LoVo (cell line): ENCODE measurements around the gene ZNF839.
"Not testable (repeated sequence)": the region's sequence is repeated elsewhere in the genome, so short reads cannot be mapped to it uniquely, and the experiment has no call there.

ENCODE experiments used
- DNase-seq: peaks from one replicate; pipeline ENCODE4 v3.0.0-alpha.2; 2016; ENCODE audit warnings: low spot score

Gene ZNF839

DNA sequence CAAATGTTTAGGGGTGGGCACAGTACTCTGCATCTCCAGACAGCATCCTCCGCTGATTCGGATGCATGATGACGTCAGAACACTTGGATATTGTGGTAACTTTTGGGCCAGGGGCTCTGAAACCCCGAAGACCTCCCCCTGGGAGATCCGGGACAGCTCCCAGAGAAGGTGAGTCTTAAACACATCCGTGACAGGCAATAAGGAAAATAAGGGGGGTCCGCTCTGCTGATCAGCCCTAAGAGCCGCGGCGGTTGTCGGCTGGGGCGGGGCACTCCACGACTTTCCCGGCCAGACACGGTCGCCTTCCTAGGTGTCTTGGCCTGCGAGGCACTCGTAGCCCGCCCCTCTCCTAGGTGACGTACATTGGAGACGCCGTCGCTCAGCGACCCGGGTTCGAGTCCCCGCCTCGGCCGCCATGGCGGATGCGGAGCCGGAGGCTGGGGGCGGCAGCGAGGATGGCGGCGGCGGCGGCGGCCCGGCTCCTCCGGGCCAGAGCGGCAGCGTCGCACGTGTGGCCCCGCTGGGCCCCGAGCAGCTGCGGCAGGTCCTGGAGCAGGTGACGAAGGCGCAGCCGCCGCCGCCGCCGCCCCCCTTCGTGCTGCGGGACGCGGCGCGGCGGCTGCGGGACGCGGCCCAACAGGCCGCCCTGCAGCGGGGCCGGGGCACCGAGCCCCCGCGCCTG lies at the start of gene ZNF839:
ZNF839 (plus strand) TSS at position 396 of the 682 bp plus-strand sequence; CDS start at position 416, 20 bp downstream.
- peak; percentile 92 for DNase-seq

DNA sequence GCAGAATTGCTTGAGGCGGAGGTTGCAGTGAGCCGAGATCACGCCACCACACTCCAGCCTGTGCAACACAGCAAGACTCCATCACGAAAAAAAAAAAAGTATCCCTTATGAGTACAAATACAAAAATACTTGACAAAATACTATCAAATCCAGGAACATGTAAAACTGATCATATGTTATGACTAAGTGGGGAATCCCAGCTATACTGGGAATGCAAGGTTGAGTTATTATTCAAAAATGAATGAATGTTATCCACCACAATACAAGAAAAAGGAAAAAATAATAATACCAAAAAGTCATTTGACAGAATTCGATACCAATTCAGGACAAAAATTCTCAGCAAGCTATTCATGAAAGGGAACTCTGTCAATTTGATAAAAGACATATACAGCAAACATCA lies 47.2 kb upstream of the ZNF839 start:
- no peak for DNase-seq

DNA sequence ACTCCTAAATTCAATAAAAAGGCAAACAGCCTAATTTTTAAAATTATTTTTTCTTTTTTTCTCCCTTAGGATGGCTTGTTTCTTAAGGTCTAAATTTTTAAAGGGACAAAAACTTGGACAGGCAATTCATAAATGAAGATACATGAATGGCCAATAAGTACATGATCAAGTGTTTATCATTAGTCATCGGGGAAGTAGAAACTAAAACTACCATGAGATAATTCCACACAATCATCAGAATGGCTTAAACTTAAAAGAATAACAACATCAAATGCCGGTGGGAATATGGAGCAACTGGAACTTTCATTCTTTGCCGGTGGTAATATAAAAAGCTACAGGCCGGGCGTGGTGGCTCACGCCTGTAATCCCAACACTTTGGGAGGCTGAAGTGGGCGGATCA lies 43.7 kb upstream of the ZNF839 start:
- no peak for DNase-seq

DNA sequence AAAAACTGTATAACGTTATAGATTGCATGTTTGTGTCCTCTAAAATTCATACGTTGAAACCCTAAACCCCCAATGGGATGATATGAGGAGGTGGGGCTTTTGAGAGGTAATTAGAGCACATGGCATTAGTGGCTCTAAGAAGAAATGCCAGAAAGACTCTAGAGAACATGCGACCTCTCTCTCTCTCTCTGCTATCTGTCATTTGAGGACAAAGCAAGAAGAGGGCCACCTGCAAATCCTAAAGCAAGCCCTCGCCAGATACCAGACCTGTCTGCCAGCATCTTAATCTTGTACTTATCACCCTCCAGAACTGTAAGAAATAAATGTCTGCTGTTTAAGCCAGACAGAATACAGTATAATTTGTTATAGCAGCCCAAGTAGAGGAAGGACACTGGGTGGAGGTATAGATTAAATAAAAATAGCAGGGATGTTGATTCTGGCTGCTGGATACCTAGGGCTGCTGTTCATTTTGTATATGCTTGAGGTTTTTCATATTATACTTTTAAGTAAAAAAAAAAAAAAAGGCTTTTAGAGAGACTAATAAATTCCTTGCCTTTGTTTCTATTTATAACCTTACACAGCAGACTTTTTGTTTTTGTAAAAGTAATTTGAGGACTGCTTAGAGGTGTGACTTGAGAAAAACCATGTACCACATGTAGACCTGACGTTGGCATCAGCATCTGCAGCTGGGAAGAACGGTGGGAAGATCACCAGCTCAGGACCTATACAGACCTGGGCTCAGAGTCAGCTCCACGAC lies 41.5 kb upstream of the ZNF839 start:
- no peak for DNase-seq

DNA sequence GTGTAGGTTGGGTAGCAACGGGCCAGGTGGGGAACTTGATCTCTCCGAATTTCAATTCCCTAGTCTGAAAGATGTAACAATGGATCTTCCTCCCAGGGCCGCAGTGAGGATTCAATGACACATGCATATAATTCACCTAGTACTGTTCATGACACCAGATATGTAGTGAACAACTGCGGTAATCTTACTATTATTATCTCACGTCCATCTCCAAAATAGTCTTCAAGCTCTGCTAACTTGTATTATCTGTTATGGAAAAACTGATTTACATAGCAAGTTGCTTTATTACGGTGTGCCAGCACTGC lies 41.0 kb upstream of the ZNF839 start:
- no peak for DNase-seq

DNA sequence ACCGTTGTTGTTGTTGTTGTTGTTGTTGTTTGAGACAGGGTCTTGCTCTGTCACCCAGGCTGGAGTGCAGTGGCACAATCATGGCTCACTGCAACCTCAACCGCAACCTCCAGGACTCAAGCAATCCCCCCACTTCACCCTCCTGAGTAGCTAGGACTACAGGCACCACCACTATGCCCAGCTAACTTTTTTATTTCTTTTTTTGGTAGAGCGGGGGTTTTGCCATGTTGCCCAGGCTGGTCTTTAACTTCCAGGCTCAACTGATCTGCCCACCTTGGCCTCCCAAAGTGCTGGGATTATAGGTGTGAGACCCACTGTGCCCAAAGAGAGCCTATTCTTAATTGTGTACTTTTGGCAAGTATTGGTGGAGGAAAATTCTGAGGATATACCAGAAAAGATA lies 40.3 kb upstream of the ZNF839 start:
- no peak for DNase-seq

DNA sequence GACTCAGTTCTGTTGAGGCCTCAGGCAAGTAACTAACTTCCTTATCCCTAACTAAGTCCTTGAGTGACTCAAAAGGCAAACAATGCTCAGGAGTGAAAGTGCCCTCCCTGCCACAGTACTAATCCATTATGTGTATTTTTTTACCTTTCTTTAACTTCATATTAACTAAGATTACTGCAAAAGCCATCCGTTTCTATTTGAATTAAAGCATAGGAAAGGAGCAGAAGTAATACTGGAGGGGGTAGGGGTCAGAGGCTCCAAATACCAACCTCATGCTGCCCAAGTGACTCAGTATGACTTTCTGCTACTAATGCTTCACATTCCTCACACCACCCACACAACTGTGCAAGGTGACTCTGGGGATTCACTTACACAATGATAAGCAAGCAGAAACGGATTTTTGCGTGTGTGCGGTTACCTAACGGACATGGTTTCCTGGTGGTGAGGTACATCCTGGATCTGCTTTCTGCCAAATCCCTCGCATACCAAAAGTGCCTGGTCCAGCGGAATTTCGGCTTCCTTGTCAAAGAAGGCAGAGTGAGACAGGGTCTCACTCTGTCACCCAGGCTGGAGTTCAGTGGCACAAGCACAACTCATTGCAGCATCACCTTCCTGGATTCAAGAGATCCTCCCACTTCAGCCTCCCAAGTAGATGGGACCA lies 39.7 kb upstream of the ZNF839 start:
- peak; percentile 14 for DNase-seq

DNA sequence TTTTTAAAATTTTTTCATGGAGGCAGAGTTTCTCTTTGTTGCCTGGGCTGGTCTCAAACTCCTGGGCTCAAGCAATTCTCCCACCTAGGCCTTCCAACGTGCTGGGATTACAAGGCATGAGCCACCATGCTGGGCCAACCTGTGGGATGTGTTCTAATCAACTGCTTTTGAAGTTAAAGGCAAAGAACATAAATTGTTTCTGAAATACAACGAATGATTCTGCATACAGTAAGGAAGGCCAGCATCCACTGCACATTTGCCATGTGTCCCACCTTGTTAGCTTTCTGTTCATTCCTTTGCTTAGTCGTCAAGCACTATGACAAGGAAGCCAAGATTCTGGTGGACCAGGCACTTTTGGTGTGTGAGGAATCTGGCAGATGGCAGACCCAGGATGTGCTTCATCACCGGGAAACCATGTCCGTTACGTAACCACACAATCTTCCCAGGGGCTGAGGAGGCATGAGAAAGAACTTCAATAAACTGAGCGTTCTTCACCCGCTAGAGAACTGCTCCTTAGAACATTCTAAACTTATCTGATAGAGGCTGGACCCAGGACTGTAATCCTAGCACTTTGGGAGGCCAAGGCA lies 39.1 kb upstream of the ZNF839 start:
- no peak for DNase-seq

DNA sequence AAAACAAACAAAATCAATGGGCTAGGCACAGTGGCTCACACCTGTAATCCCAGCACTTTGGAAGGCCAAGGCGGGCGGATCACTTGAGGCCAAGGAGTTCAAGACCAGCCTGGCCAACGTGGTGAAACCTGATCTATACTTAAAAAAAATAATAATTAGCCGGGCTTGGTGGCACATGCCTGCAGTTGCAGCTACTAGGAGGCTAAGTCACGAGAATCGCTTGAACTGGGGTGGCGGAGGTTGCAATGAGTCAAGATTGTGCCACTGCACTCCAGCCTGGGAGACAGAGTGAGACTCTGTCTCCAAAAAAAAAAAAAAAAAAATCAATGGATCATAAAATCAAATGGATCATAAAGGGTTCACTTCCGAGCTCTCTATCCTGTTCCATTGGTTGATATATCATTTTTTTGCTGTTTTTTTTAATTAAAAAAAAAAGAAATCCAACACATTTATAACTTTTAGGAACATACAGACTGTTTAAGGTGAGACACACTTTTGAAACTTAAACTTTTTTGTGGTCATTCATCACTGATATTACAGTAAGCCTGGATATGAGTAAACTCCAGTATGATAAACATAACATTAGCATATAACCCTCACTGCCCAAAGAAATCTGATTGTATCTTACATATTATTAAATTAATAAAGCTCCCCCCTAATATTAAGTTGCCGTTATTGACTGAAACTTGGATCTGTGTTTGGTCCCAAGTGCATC lies 36.6 kb upstream of the ZNF839 start:
- DNase-seq: no peak

DNA sequence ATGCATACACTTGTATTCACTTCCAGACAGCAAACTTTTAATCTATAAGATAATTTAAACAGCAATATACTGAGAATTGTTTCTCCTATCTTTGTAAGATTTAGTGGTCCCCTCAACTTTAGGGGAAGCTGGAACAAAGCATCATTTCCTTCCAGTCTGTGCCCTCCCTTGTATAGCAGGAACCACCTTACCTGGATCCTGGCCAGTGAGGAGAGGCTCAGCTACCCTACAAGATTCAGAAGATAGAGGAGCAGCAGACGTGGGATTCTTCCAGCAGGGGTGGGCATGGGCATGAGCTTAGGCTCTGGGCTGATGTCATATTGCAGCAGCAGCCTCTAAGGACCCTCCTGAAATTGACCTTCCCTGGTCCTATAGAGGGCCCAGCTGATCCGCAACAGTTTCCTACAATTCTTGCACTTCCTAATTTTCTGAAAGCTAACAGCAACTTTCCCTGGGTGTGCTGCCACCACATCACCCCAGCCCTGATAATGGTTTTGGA lies 35.9 kb upstream of the ZNF839 start:
- DNase-seq: no peak

DNA sequence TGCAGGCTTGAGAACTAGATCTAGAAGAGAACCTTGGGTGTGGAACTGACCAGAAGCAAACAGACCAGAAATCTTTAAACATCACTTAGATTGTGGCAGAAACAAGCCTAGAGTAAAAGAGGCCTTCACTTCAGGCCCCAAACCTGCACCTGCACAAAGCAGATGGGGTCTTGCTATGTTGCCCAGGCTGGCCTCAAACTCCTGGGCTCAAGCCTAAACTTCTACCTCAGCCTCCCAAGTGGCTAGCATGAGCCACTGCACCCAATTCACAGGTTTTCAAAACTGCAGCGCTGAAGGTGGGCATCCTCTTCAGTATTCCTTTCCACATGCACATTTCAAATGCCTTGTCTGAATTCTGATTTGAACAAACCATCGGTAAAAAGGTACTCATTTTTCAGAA lies 34.4 kb upstream of the ZNF839 start:
- no peak for DNase-seq

DNA sequence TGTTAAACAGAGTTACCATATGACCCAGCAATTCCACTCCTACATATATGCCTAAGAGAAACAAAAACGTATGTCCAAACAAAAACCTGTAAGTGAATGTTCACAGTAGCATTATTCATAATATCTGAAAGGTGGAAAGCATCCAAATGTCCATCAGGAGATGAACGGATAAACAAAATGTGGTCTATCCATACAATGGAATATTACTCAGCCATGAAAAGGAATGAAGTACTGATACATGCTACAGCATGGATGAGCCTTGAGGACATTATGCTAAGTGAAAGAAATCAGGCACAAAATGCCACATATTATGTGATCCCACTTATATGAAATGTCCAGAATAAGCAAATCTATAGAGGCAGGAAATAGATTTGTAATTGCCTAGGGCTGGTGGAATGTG lies 31.4 kb upstream of the ZNF839 start:
- no peak for DNase-seq

DNA sequence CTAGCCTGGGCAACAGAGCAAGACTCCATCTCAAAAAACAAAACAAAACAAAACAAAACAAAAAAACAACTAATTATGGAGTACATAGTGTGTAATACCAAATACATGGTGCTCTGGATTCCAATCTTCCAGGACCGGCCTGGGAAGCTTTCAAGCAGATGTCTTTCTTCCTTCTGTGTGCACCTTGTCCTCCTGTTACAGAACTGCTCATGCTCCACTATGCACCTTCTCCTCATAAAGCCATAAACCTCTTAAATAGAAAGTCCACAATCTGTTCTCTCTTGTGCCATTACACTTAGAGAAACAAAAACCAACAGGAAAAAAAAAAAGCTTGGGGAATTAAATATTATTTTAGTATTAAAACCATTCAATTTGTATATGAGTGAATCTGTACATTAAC lies 27.1 kb upstream of the ZNF839 start:
- DNase-seq: no peak

DNA sequence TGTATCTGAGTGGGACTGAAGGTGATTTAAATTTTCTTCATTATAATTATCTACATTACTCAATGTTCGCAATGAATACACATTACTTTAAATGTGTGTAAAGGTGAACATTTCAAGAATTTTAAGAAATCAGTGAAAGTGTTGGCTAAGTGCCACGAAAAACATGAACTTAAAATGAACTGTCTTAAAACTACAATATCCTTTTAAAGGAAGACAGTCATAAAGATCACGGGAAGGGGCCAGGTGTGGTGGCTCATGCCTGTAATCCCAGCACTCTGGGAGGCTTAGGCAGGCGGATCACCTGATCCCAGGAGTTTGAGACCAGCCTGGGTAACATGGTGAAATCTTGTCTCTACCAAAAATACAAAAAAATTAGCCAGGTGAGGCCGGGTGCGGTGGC lies 25.8 kb upstream of the ZNF839 start:
- DNase-seq: no peak

DNA sequence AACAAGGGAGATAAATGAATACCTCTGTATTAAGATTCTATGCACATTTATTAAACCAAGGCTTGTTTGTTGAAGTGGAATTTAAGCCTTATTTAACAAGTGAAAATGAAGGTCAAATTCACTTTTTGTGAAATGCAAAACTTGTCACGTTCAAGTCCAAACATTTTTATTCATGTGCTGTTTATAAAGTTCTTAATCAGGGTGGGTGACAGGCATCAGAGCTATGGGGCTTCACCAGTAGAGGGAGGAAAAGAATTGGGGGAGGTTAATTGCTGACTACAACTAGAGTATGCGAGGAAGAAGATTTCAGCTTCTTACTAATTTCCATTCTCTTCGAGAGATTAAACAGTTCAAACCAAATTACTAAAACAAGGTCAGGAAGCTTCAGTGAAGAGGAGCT lies 24.3 kb upstream of the ZNF839 start:
- DNase-seq: no peak

DNA sequence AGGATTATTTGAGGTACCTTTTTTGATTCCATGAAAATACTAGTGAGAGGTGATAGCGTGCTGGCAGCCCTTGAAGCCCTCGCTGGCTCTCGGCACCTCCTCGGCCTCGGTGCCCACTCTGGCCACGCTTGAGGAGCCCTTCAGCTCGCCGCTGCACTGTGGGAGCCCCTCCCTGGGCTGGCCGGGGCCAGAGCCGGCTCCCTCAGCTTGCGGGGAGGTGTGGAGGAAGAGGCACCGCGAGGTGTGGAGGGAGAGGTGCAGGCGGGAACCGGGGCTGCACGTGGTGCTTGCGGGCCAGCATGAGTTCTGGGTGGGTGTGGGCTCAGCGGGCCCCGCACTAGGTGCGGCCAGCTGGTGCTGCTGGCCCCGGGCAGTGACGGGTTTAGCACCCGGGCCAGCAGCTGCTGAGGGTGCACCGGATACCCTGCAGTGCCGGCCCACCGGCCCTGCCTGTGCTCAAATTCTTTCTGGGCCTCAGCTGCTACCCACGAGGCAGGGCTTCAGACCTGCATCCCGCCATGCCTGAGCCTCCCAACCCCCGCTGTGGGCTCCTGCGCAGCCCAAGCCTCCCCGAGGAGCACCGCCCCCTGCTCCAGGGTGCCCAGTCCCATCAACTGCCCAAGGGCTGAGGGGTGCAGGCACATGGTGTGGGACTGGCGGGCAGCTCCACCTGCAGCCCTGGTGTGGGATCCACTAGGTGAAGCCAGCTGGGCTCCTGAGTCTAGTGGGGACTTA lies 21.9 kb upstream of the ZNF839 start:
- DNase-seq: no peak

DNA sequence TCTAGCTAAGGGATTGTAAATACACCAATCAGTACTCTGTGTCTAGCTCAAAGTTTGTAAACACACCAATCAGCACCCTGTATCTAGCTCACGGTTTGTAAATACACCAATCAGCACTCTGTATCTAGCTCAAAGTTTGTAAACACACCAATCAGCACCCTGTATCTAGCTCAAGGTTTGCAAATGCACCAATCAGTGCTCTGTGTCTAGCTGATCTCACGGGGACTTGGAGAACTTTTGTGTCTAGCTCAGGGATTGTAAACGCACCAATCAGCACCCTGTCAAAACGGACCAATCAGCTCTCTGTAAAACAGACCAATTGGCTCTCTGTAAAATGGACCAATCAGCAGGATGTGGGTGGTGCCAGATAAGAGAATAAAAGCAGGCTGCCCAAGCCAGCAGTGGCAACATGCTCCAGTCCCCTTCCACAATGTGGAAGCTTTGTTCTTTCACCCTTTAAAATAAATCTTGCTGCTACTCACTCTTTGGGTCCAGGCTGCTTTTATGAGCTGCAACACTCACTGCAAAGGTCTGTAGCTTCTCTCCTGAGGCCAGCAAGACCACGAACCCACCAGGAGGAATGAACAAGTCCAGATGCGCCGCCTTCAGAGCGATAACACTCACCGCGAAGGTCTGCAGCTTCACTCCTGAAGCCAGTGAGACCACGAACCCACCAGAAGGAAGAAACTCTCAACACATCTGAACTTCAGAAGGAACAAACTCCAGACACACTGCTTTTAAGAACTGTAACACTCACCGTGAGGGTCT lies 21.1 kb upstream of the ZNF839 start:
- DNase-seq: not testable (repeated sequence)

DNA sequence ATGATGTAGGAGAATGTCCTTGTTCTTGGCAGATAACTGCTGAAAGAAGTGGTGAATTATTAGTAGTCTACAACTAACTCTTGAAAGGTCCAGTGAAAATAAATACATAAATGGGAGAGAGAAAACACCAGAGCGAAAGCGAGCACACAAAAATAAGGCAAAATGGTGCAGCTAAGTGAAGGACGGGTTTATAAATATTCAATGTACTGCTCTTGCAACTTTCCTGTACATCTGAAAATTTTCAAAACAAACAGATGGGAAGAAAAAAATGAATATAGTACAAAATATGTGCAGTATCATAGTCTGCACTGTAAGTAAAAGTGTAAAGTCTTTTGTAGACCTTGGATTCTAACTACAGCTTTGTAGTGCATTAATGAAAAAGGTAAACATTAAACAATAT lies 15.9 kb upstream of the ZNF839 start:
- DNase-seq: no peak

DNA sequence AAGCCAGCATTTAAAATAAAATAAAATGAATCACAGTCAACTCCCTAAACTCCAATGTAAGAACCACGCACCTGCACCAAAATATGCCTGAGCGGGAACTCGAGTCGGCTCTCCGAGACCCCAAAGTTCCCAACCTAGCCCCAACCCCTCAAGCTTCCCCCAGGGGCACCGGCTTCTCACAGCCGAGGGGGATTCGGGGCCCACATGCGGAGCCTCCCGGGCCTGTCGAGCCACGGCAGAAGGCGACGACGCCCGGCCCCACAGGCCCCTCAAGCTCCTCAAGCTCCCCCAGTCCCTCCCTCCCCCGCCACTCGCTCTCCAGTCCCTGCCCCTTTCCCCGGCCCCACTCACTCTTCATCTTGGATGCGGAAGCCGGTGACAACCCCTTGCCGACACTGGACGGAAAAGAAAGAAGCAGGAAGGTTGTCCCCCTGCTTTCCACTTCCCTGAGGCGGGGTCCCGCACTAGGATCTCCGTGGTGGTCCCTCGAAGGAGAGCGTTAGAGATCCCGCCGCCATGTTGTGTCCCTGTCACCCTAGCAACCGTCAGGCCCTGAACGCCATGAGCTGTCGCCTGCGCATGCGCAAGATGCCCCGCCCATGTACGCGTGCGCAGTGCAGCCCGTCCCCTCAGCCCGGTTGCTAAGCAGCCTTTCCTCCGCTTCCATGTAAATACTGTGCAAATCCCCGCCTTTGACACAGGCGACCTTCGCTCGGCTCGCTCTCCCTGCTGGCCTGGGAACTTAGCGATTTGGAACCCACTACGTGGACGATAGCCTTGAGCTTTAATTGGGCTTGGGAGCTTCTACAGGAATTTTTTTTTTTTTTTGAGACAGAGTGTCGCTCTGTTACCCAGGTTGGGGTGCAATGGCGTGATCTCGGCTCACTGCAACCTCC lies 14.7 kb upstream of the ZNF839 start, which contains the start of gene MOK:
MOK (minus strand) TSS at position 554 of the 896 bp plus-strand sequence; CDS start at position 358, 196 bp downstream.
- DNase-seq: peak; percentile 97
